ENCODE data around the gene SRRD.

Gene SRRD

GRCh38 chr22:26484360-26484706, 656 bp downstream of the SRRD start:
- Histone ChIP-seq H3K27ac (ENCODE audit: low read depth, low read length) (peak overlapping the region; percentile 80; the same call in 1 of the 2 replicates), H3K9ac (ENCODE audit: low read length) (peak overlapping the region; percentile 84), H3K4me1 (ENCODE audit: control insufficient read depth, insufficient read depth, low read length) (peaks cover 29% of the 10 kb centered on the region), H3K9me3 (ENCODE audit: control insufficient read depth, insufficient read depth, low read depth, low read length) (no peaks in the 10 kb centered on the region), H3K27me3 (ENCODE audit: control insufficient read depth, insufficient read depth, low read length) (no peaks in the 10 kb centered on the region), H3K36me3 (ENCODE audit: control insufficient read depth, insufficient read depth, low read length) (peaks cover 47% of the 10 kb centered on the region), H3K4me3 (ENCODE audit: low read depth, low read length) (peak overlapping the region; percentile 92)

DNA sequence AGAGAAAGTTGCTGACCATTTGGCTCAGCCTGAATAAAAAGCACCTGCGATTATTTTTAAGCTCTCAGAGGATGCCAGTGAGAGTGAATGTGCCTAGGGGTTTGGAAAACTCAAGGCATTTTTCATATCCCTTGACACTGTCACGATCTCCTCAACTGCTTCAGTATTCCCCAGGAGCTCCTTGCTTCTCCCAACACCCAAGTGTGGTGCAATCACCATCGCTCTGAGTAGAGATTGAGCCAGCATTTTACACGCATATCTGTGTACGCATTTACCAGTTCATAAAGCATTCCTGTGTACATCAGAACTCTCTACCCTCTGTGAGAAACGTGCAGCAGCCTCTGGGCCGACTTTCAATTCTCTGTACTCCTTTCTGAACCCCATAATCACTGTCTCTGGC, 1.3 kb downstream of the SRRD start:
- Histone ChIP-seq H3K27ac (ENCODE audit: low read depth, low read length) (no peak overlapping the region), H3K4me3 (ENCODE audit: low read depth, low read length) (peak overlapping the region; percentile 92), H3K27me3 (ENCODE audit: control insufficient read depth, insufficient read depth, low read length) (no peaks in the 10 kb centered on the region), H3K9me3 (ENCODE audit: control insufficient read depth, insufficient read depth, low read depth, low read length) (no peaks in the 10 kb centered on the region), H3K36me3 (ENCODE audit: control insufficient read depth, insufficient read depth, low read length) (peaks cover 54% of the 10 kb centered on the region), H3K9ac (ENCODE audit: low read length) (no peak overlapping the region), H3K4me1 (ENCODE audit: control insufficient read depth, insufficient read depth, low read length) (peaks cover 26% of the 10 kb centered on the region)

DNA sequence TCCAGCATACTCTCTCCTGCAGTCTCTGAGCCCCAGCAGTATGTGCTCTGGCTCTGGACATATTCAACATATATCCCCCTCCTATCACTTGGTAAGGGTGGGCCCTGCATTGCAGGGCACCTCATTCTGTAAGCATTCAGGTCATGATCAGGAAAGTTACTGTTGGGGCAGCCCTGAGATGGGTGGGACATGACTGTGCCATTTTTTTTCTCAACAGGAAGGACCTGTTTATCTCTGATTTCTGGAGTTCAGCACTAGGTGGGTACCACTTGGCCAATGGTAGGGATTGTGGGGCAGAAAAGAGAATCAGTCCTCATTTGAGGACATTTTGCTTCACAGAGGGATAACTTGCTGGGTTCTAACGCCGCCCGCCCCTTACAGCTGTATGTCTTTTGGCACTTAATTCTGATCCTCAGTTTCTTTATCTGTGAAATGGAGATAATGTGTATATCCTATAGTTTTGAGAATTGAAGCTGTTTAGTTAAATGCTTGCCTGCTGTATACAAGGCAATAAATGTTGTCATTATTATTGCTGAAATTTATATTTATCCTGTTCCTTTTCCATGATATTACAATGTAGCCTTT, 2.2 kb downstream of the SRRD start:
- peaks cover 55% of the 10 kb centered on the region for H3K36me3 ChIP-seq (ENCODE audit: control insufficient read depth, insufficient read depth, low read length)
- no peaks in the 10 kb centered on the region for H3K9me3 ChIP-seq (ENCODE audit: control insufficient read depth, insufficient read depth, low read depth, low read length)
- no peak overlapping the region for H3K27ac ChIP-seq (ENCODE audit: low read depth, low read length)
- no peak overlapping the region for H3K9ac ChIP-seq (ENCODE audit: low read length)
- H3K4me3 ChIP-seq (ENCODE audit: low read depth, low read length) = no peak overlapping the region
- no peaks in the 10 kb centered on the region for H3K27me3 ChIP-seq (ENCODE audit: control insufficient read depth, insufficient read depth, low read length)
- H3K4me1 ChIP-seq (ENCODE audit: control insufficient read depth, insufficient read depth, low read length) = peaks cover 20% of the 10 kb centered on the region

DNA sequence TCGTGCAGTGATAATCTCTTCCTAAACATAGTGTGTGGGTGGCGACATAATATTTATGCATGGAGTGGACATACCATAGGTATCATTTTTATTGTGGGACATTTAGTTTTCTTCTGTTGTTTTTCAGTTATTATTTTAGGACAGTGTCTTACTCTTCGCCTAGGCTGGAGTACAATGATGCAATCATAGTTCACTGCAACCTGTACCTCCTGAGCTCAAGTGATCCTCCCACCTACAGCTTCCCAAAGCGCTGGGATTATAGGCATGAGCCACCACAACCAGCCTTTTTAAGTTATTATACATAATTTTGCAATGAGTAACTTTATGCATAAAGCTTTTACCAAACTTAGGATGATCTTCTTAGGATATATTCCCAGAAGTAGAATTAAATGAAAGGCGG, 2.7 kb downstream of the SRRD start:
- Histone ChIP-seq H3K9ac (ENCODE audit: low read length) (no peak overlapping the region), H3K9me3 (ENCODE audit: control insufficient read depth, insufficient read depth, low read depth, low read length) (no peaks in the 10 kb centered on the region), H3K27me3 (ENCODE audit: control insufficient read depth, insufficient read depth, low read length) (no peaks in the 10 kb centered on the region), H3K4me3 (ENCODE audit: low read depth, low read length) (no peak overlapping the region), H3K4me1 (ENCODE audit: control insufficient read depth, insufficient read depth, low read length) (peaks cover 15% of the 10 kb centered on the region; the same call in 1 of the 2 replicates), H3K36me3 (ENCODE audit: control insufficient read depth, insufficient read depth, low read length) (peaks cover 55% of the 10 kb centered on the region), H3K27ac (ENCODE audit: low read depth, low read length) (no peak overlapping the region)

DNA sequence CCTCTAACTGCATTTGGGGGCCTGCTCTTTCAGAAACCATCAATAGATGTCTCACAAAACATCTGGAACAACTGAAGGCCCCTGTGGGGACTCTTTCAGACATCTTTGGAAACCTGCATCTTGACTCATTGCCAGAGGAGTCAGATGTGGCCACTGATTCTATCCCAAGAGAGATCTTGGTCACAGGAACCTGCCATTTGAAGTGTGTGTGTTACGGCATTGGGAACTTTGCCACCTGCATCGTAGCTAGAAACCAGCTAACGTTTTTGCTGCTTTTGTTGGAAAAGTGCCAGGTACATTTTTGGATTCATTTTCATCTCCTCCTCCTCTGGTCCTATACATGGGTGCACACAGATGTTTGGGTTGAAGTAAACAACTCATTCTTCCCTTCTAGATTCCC, 4.3 kb downstream of the SRRD start:
- no peak overlapping the region for H3K27ac ChIP-seq (ENCODE audit: low read depth, low read length)

DNA sequence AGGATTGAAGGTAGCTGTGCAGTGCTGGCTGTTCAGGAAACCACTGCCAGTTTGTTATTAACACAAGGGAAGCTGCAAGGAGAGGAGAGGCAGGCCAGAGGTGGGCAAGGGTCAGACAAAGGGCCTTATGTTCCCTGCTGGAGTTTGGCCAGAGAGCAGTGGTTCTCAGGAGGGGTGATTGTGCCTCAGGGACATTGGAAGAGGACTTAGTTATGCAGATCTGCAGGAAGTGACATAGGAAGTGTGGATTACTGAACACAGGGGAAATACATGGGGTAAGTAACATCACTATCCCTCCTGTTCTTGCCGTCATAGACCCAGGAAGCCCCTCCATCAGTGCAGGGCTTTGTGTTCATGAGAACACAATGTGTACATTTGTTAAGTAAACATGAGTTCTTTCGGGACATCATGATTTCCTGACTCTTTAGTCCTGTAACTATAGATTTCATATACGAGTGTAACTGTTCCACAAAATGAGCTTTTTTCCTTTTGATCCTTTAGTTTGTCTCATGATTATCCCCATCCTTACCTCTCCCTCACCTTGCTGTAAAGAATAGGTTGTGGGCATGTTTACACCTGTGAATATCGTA, 5.9 kb downstream of the SRRD start:
- H3K9me3 ChIP-seq (ENCODE audit: control insufficient read depth, insufficient read depth, low read depth, low read length) = no peaks in the 10 kb centered on the region
- H3K9ac ChIP-seq (ENCODE audit: low read length) = no peak overlapping the region
- no peak overlapping the region for H3K27ac ChIP-seq (ENCODE audit: low read depth, low read length)
- H3K36me3 ChIP-seq (ENCODE audit: control insufficient read depth, insufficient read depth, low read length) = peaks cover 83% of the 10 kb centered on the region
- H3K27me3 ChIP-seq (ENCODE audit: control insufficient read depth, insufficient read depth, low read length) = no peaks in the 10 kb centered on the region
- H3K4me3 ChIP-seq (ENCODE audit: low read depth, low read length) = no peak overlapping the region
- peaks cover 1% of the 10 kb centered on the region; the same call in 1 of the 2 replicates for H3K4me1 ChIP-seq (ENCODE audit: control insufficient read depth, insufficient read depth, low read length)

More for the DNA sequence above, 4.3 kb downstream of the SRRD start:
- Histone ChIP-seq H3K27me3 (ENCODE audit: control insufficient read depth, insufficient read depth, low read length) (no peaks in the 10 kb centered on the region), H3K9me3 (ENCODE audit: control insufficient read depth, insufficient read depth, low read depth, low read length) (no peaks in the 10 kb centered on the region), H3K4me3 (ENCODE audit: low read depth, low read length) (no peak overlapping the region), H3K36me3 (ENCODE audit: control insufficient read depth, insufficient read depth, low read length) (peaks cover 69% of the 10 kb centered on the region), H3K9ac (ENCODE audit: low read length) (no peak overlapping the region), H3K4me1 (ENCODE audit: control insufficient read depth, insufficient read depth, low read length) (peaks cover 5% of the 10 kb centered on the region; the same call in 1 of the 2 replicates)

DNA sequence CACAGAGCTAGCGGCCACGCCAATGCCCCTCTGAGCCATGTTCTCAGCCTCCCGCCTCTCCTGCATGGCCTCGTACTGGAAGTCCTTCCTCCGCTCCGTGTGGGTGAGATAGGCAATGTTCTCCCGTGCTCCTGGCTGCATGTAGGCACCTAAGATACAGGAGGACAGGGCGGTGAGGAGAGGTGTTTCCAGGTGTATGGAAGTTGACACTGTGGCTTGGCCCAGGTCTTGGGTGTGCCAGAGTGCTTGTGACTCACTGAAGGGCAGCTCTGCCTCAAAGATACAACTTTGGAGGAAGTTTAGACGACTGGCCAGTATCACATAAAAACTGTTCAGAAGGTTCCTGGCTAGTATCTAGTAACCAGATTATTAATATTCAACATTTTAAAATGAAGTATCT, 8.5 kb downstream of the SRRD start:
- no peak overlapping the region for H3K4me3 ChIP-seq (ENCODE audit: low read depth, low read length)
- H3K9me3 ChIP-seq (ENCODE audit: control insufficient read depth, insufficient read depth, low read depth, low read length) = no peaks in the 10 kb centered on the region
- no peaks in the 10 kb centered on the region for H3K27me3 ChIP-seq (ENCODE audit: control insufficient read depth, insufficient read depth, low read length)
- no peak overlapping the region for H3K27ac ChIP-seq (ENCODE audit: low read depth, low read length)
- peaks cover 98% of the 10 kb centered on the region for H3K36me3 ChIP-seq (ENCODE audit: control insufficient read depth, insufficient read depth, low read length)
- H3K9ac ChIP-seq (ENCODE audit: low read length) = no peak overlapping the region
- no peaks in the 10 kb centered on the region for H3K4me1 ChIP-seq (ENCODE audit: control insufficient read depth, insufficient read depth, low read length)

- no peaks in the 10 kb centered on the region for H3K27me3 ChIP-seq (ENCODE audit: control insufficient read depth, insufficient read depth, low read length)
- H3K27ac ChIP-seq (ENCODE audit: low read depth, low read length) = no peak overlapping the region
- no peak overlapping the region for H3K9ac ChIP-seq (ENCODE audit: low read length)
- peaks cover 92% of the 10 kb centered on the region for H3K36me3 ChIP-seq (ENCODE audit: control insufficient read depth, insufficient read depth, low read length)
- no peak overlapping the region for H3K4me3 ChIP-seq (ENCODE audit: low read depth, low read length)
- no peaks in the 10 kb centered on the region for H3K9me3 ChIP-seq (ENCODE audit: control insufficient read depth, insufficient read depth, low read depth, low read length)
- H3K4me1 ChIP-seq (ENCODE audit: control insufficient read depth, insufficient read depth, low read length) = no peaks in the 10 kb centered on the region
These were observed 10.8 kb downstream of the SRRD start for GRCh38 chr22:26494506-26494905.

DNA sequence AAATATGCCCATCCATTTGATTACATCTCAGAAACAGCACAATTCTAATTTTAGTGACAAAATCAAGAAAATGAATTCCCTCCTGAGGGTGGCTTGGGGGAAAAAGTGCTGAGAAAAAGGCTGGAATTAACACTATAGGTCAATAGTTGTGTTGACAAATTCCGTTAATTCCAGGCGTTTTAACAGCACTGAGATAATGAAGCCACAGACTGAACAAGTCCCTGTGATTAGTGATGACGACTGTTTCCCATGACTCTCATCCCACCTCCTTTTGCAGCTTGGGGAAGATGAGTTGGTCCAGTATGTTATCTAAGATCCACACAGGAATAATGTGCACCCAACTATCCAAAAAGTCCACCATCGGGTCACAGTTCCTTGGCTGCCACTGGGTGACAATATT, 12.8 kb downstream of the SRRD start:
- no peaks in the 10 kb centered on the region for H3K4me1 ChIP-seq (ENCODE audit: control insufficient read depth, insufficient read depth, low read length)
- H3K9me3 ChIP-seq (ENCODE audit: control insufficient read depth, insufficient read depth, low read depth, low read length) = no peaks in the 10 kb centered on the region
- H3K9ac ChIP-seq (ENCODE audit: low read length) = no peak overlapping the region
- peaks cover 91% of the 10 kb centered on the region for H3K36me3 ChIP-seq (ENCODE audit: control insufficient read depth, insufficient read depth, low read length)
- H3K27me3 ChIP-seq (ENCODE audit: control insufficient read depth, insufficient read depth, low read length) = no peaks in the 10 kb centered on the region
- H3K27ac ChIP-seq (ENCODE audit: low read depth, low read length) = no peak overlapping the region
- no peak overlapping the region for H3K4me3 ChIP-seq (ENCODE audit: low read depth, low read length)

- Histone ChIP-seq H3K27me3 (ENCODE audit: control insufficient read depth, insufficient read depth, low read length) (no peaks in the 10 kb centered on the region), H3K4me1 (ENCODE audit: control insufficient read depth, insufficient read depth, low read length) (peaks cover 5% of the 10 kb centered on the region), H3K4me3 (ENCODE audit: low read depth, low read length) (no peak overlapping the region), H3K36me3 (ENCODE audit: control insufficient read depth, insufficient read depth, low read length) (peaks cover 92% of the 10 kb centered on the region), H3K27ac (ENCODE audit: low read depth, low read length) (no peak overlapping the region), H3K9ac (ENCODE audit: low read length) (no peak overlapping the region), H3K9me3 (ENCODE audit: control insufficient read depth, insufficient read depth, low read depth, low read length) (no peaks in the 10 kb centered on the region)
These were observed 15.6 kb downstream of the SRRD start for GRCh38 chr22:26499188-26499703.

DNA sequence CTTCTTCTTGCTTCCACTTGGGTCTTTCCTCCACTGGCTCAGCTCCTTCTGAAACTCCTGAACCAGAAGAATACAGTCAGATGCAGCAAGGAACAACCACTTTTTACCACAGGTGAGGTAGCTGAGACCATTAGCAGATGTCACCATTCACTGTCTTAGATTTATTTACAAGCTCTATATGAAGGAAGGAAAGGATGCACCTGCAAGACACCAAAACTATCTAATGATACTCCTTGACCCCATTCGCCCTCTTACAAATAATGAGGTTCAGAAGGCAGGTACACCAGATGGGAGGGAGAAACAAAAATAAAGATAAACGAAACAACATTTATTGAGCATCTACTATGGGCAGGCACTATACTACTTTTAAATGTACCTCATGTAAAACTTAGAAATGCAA, 18.3 kb downstream of the SRRD start:
- peaks cover 90% of the 10 kb centered on the region for H3K36me3 ChIP-seq (ENCODE audit: control insufficient read depth, insufficient read depth, low read length)
- peaks cover 5% of the 10 kb centered on the region for H3K4me1 ChIP-seq (ENCODE audit: control insufficient read depth, insufficient read depth, low read length)

More for the DNA sequence above, 18.3 kb downstream of the SRRD start:
- no peak overlapping the region for H3K27ac ChIP-seq (ENCODE audit: low read depth, low read length)
- no peaks in the 10 kb centered on the region for H3K9me3 ChIP-seq (ENCODE audit: control insufficient read depth, insufficient read depth, low read depth, low read length)
- no peak overlapping the region for H3K9ac ChIP-seq (ENCODE audit: low read length)
- H3K27me3 ChIP-seq (ENCODE audit: control insufficient read depth, insufficient read depth, low read length) = no peaks in the 10 kb centered on the region
- no peak overlapping the region for H3K4me3 ChIP-seq (ENCODE audit: low read depth, low read length)
